ENCODE measurements around the gene TOGARAM1. TPM values are rescaled to one million over a fixed set of nuclear protein-coding genes. Genes with fewer than 3 reads are reported as not detected.

Gene TOGARAM1
- total and polyA plus RNA-seq, 9 donors = 8.4 to 28.3 (median 21.6) TPM

GRCh38 chr14:45044638-45045037 is 82.6 kb downstream of the TOGARAM1 start:
- no peak for DNase-seq
- no peaks in the 10 kb centered on the region for H3K36me3 ChIP-seq
- no peak for TF ChIP-seq EP300 (IDR thresholded peaks at IDR 0.05)
- no peak for TF ChIP-seq CTCF (IDR thresholded peaks at IDR 0.05)
- no peak for TF ChIP-seq POLR2A (IDR thresholded peaks at IDR 0.05)
- no peaks in the 10 kb centered on the region for H3K27me3 ChIP-seq
- no peak overlapping the region for H3K27ac ChIP-seq
- 51 to 64% (median 53%) methylated on average over 5 of the region's 5 CpGs for WGBS, 3 donors
- H3K4me3 ChIP-seq = no peak overlapping the region
- no peaks in the 10 kb centered on the region for H3K4me1 ChIP-seq (ENCODE audit: insufficient read depth)
- H3K9me3 ChIP-seq = no peaks in the 10 kb centered on the region
- intact Hi-C loops (cut with DNase I) = no loop called here

GRCh38 chr14:45048385-45048784 is 86.4 kb downstream of the TOGARAM1 start:
- Histone ChIP-seq H3K9me3 (no peaks in the 10 kb centered on the region), H3K27ac (no peak overlapping the region), H3K27me3 (no peaks in the 10 kb centered on the region), H3K4me3 (no peak overlapping the region), H3K4me1 (ENCODE audit: insufficient read depth) (no peaks in the 10 kb centered on the region), H3K36me3 (no peaks in the 10 kb centered on the region)
- WGBS, 3 donors = 88 to 96% (median 95%) methylated on average over 2 of the region's 2 CpGs
- DNase-seq = no peak
- intact Hi-C loops (cut with DNase I) = no loop called here
- no peak for TF ChIP-seq EP300 (IDR thresholded peaks at IDR 0.05)
- TF ChIP-seq CTCF (IDR thresholded peaks at IDR 0.05) = no peak
- no peak for TF ChIP-seq POLR2A (IDR thresholded peaks at IDR 0.05)

GRCh38 chr14:45051180-45051579 is 89.2 kb downstream of the TOGARAM1 start:
- no peak for TF ChIP-seq CTCF (IDR thresholded peaks at IDR 0.05)
- TF ChIP-seq EP300 (IDR thresholded peaks at IDR 0.05) = no peak
- TF ChIP-seq POLR2A (IDR thresholded peaks at IDR 0.05) = no peak
- H3K27me3 ChIP-seq = no peaks in the 10 kb centered on the region
- intact Hi-C loops (cut with DNase I) = no loop called here
- H3K27ac ChIP-seq = no peak overlapping the region
- DNase-seq = no peak
- H3K4me3 ChIP-seq = no peak overlapping the region
- no peaks in the 10 kb centered on the region for H3K4me1 ChIP-seq (ENCODE audit: insufficient read depth)
- no peaks in the 10 kb centered on the region for H3K9me3 ChIP-seq
- H3K36me3 ChIP-seq = no peaks in the 10 kb centered on the region

GRCh38 chr14:45051896-45052295 is 89.9 kb downstream of the TOGARAM1 start:
- Histone ChIP-seq H3K4me1 (ENCODE audit: insufficient read depth) (no peaks in the 10 kb centered on the region), H3K36me3 (no peaks in the 10 kb centered on the region), H3K27ac (no peak overlapping the region), H3K9me3 (no peaks in the 10 kb centered on the region), H3K27me3 (no peaks in the 10 kb centered on the region), H3K4me3 (no peak overlapping the region)
- no peak for DNase-seq
- WGBS, 3 donors = 95 to 97% (median 96%) methylated on average over 4 of the region's 4 CpGs
- no peak for TF ChIP-seq POLR2A (IDR thresholded peaks at IDR 0.05)
- TF ChIP-seq EP300 (IDR thresholded peaks at IDR 0.05) = no peak
- TF ChIP-seq CTCF (IDR thresholded peaks at IDR 0.05) = no peak
- intact Hi-C loops (cut with DNase I) = no loop called here

GRCh38 chr14:45057349-45057748 is 95.4 kb downstream of the TOGARAM1 start:
- Histone ChIP-seq H3K9me3 (no peaks in the 10 kb centered on the region), H3K27ac (no peak overlapping the region), H3K36me3 (no peaks in the 10 kb centered on the region), H3K4me3 (no peak overlapping the region), H3K4me1 (ENCODE audit: insufficient read depth) (no peaks in the 10 kb centered on the region), H3K27me3 (no peaks in the 10 kb centered on the region)
- intact Hi-C loops (cut with DNase I) = no loop called here
- WGBS, 3 donors = 90 to 91% (median 91%) methylated on average over 2 of the region's 2 CpGs
- no peak for DNase-seq
- TF ChIP-seq POLR2A (IDR thresholded peaks at IDR 0.05) (no peak), CTCF (IDR thresholded peaks at IDR 0.05) (no peak), EP300 (IDR thresholded peaks at IDR 0.05) (no peak)
